Endothelial cell of umbilical vein (primary cell): ENCODE results near the gene MADCAM1.

Experiments
- MYC ChIP-seq: IDR thresholded peaks from one replicate; pipeline ENCODE4 v1.6.1; 2011; ENCODE audit warnings: mild to moderate bottlenecking, low read depth, low read length
- POLR2AphosphoS5 ChIP-seq: IDR thresholded peaks from 2 replicates; pipeline ENCODE4 v1.6.1; 2012; ENCODE audit warnings: low read depth, mild to moderate bottlenecking, control low read depth, low read length, moderate library complexity; ENCODE audit not compliant: insufficient read depth
- TF ChIP-seq, protein P1 (sequence below): IDR thresholded peaks from 2 replicates; pipeline ENCODE4 v1.6.1; 2011; ENCODE audit not compliant: insufficient read depth, insufficient read length
- TF ChIP-seq, protein P2 (sequence below), 2 donors: IDR thresholded peaks; 1 replicate in 1 of 2; 2 replicates in 1 of 2; pipeline ENCODE4 v1.5.1; 2011; ENCODE audit warnings: low read length in 2 of 2, mild to moderate bottlenecking in 2 of 2, moderate library complexity in 2 of 2, control low read depth in 1 of 2, inconsistent platforms in 1 of 2, low read depth in 1 of 2; ENCODE audit not compliant: insufficient read depth in 1 of 2; ENCODE audit errors: extremely low read depth in 1 of 2

DNA sequence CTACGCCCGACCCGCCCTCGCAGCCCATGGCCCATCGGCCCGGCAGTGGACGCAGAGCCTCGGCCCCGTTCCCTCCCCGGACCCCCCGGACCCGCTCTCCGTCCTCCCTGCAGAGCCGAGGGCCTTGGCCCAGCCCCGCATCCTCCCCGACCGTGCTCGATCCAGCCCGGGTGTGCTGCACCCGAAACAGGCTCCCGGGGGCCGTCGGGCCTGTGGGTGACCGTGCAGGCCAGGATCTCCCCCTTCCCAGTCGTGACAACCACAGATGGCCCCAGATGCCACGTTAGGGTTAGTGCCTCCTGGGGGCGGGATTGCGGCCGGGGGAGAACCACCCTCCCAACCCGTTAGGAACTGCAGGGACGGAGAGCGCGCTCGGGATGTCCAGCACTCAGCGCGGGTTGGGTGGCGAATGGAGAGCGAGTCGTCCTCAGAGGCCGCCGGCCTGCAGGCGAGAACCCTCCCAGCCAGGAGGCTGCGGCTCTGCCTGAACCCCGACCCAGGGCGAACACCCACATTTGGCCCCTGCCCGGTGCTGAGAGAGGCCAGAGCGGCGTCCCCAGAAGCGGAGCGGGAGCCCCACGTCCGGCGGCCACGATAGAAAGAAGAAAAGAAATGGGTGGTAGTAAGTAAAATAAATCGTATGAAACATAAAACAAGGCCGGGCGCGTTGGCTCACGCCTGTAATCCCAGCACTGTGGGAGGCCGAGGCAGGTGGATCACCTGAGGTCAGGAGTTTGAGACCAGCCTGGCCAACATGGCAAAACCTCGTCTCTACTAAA is 6.7 kb upstream of the MADCAM1 start:
- TF ChIP-seq, protein P1, sequence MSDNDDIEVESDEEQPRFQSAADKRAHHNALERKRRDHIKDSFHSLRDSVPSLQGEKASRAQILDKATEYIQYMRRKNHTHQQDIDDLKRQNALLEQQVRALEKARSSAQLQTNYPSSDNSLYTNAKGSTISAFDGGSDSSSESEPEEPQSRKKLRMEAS: no peak
- TF ChIP-seq, protein P2, sequence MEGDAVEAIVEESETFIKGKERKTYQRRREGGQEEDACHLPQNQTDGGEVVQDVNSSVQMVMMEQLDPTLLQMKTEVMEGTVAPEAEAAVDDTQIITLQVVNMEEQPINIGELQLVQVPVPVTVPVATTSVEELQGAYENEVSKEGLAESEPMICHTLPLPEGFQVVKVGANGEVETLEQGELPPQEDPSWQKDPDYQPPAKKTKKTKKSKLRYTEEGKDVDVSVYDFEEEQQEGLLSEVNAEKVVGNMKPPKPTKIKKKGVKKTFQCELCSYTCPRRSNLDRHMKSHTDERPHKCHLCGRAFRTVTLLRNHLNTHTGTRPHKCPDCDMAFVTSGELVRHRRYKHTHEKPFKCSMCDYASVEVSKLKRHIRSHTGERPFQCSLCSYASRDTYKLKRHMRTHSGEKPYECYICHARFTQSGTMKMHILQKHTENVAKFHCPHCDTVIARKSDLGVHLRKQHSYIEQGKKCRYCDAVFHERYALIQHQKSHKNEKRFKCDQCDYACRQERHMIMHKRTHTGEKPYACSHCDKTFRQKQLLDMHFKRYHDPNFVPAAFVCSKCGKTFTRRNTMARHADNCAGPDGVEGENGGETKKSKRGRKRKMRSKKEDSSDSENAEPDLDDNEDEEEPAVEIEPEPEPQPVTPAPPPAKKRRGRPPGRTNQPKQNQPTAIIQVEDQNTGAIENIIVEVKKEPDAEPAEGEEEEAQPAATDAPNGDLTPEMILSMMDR (IDR thresholded peaks at IDR 0.05; ENCODE audit: extremely low read depth in 1 of 2, insufficient read depth in 1 of 2, low read depth in 1 of 2, low read length in 2 of 2): no peak
- TF ChIP-seq POLR2AphosphoS5 (no peak), MYC (no peak)
